HCT116 (cell line): ENCODE data around the gene TLR8.

Experiments used
- ATF3 ChIP-seq: IDR thresholded peaks from 2 replicates; pipeline ENCODE4 v1.6.1; 2012
- CBX3 ChIP-seq: IDR thresholded peaks from 2 replicates; pipeline ENCODE4 v1.6.1; 2012; ENCODE audit warnings: low read depth
- CTCF ChIP-seq, 3 experiments: fragments of 200-600 bp in 1 of 3; sonication (generic) in 1 of 3; IDR thresholded peaks in 2 of 3; conservative IDR thresholded peaks in 1 of 3; 2 replicates each; pipeline ENCODE4 v1.5.1; 2012 to 2017; ENCODE audit warnings: low read depth in 2 of 3, low read length in 2 of 3, antibody characterized with exemption in 1 of 3, borderline replicate concordance in 1 of 3, control low read depth in 1 of 3, mild to moderate bottlenecking in 1 of 3, mixed read lengths in 1 of 3, mixed run types in 1 of 3, moderate library complexity in 1 of 3; ENCODE audit not compliant: insufficient read depth in 1 of 3
- EGR1 ChIP-seq: IDR thresholded peaks from 2 replicates; pipeline ENCODE4 v1.6.1; 2012; ENCODE audit warnings: low read depth
- ELF1 ChIP-seq: IDR thresholded peaks from 2 replicates; pipeline ENCODE4 v1.6.1; 2012; ENCODE audit warnings: low read depth, borderline replicate concordance
- EZH2phosphoT487 ChIP-seq: fragments of 200-600 bp; IDR thresholded peaks from 2 replicates; pipeline ENCODE4 v1.6.1; 2018; ENCODE audit warnings: antibody characterized with exemption, borderline replicate concordance
- POLR2A ChIP-seq: IDR thresholded peaks from 2 replicates; pipeline ENCODE4 v1.7.0; 2011; ENCODE audit warnings: borderline replicate concordance; ENCODE audit not compliant: insufficient read depth, insufficient read length; ENCODE audit errors: extremely low read depth
- POLR2AphosphoS5 ChIP-seq: IDR thresholded peaks from 2 replicates; pipeline ENCODE4 v1.6.1; 2011; ENCODE audit warnings: mild to moderate bottlenecking, low read depth, low read length, moderate library complexity
- SIN3A ChIP-seq: IDR thresholded peaks from 2 replicates; pipeline ENCODE4 v1.6.1; 2012; ENCODE audit warnings: low read depth
- SRF ChIP-seq: IDR thresholded peaks from 2 replicates; pipeline ENCODE4 v1.6.1; 2012; ENCODE audit warnings: low read depth
- TCF7L2 ChIP-seq: IDR thresholded peaks from 2 replicates; pipeline ENCODE4 v1.7.0; 2011; ENCODE audit warnings: borderline replicate concordance, inconsistent platforms; ENCODE audit not compliant: insufficient read depth, insufficient read length; ENCODE audit errors: extremely low read depth
- YY1 ChIP-seq: IDR thresholded peaks from 2 replicates; pipeline ENCODE4 v1.6.1; 2011; ENCODE audit warnings: low read length, low read depth, moderate library complexity, mild to moderate bottlenecking; ENCODE audit not compliant: insufficient replicate concordance; ENCODE audit errors: extremely low read depth
- TF ChIP-seq, protein P1 (sequence below): IDR thresholded peaks from 2 replicates; pipeline ENCODE4 v1.6.1; 2012

DNA sequence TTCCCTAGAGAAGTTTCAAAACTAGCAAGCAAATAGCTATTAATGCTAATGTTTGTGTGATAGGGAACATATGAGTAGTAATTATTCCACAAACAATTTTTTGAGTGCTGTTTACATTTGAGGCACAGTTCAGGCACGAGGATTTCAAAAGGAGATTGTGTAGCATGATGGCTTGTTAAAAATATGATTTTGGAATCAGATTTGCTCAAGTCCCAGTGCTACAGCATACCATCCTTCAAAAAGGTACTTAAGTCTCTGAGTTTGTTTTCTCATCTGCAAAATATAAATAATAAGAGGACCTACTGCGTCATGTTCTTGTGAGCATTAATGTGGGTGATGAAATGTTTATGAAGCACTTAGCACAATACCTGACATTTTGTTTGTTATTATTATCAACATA, 11.3 kb downstream of the TLR8 start:
- TF ChIP-seq CBX3 (no peak), ELF1 (no peak), SIN3A (no peak), CTCF (IDR thresholded peaks at IDR 0.05 in 2 of 3, conservative IDR thresholded peaks at IDR 0.05 in 1 of 3; ENCODE audit: borderline replicate concordance in 1 of 3, insufficient read depth in 1 of 3, low read depth in 2 of 3, low read length in 2 of 3) (no peak), TCF7L2 (no peak), SRF (no peak), EZH2phosphoT487 (no peak), EGR1 (no peak), POLR2A (no peak), YY1 (no peak), POLR2AphosphoS5 (no peak), ATF3 (no peak)
- TF ChIP-seq, protein P1, sequence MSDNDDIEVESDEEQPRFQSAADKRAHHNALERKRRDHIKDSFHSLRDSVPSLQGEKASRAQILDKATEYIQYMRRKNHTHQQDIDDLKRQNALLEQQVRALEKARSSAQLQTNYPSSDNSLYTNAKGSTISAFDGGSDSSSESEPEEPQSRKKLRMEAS: no peak
